Left cardiac atrium (tissue), 4 donors: ENCODE data around the gene IQCM. TPM values are rescaled to one million over a fixed set of nuclear protein-coding genes. Genes with fewer than 3 reads are reported as not detected.
"Not testable (repeated sequence)": the region's sequence is repeated elsewhere in the genome, so short reads cannot be mapped to it uniquely, and the experiment has no call there.

Source experiments
- ATAC-seq, 2 donors: fragments of 200-7000 bp; cut with Tn5 transposase; one replicate each; pipeline ENCODE4 v1.9.1; 2020; ENCODE audit warnings: mild to moderate bottlenecking in 2 of 2, moderate library complexity in 2 of 2
- DNase-seq: peaks from one replicate; pipeline ENCODE4 v3.0.0-alpha.2; 2020
- intact Hi-C, 2 donors: fragments of 100-400 bp; cut with DNase I; formaldehyde crosslinking; loops; one replicate each; pipeline versions ENCODE4 v1.14.1 to v1.15.1; 2022 to 2023
- total RNA-seq, 2 donors: library from RNA; stranded (reverse); fragmentation: NEBNext Ultra II Directional; extraction: Animal tissue kit (Norgen Biotek cat#: 25700); gene quantifications; one replicate each; pipeline ENCODE4 v1.2.1, GENCODE V29; 2021
- donor health status: DM: no; HTN: yes; CAD: no.
- donor health status: DM: no; HTN: yes; CAD: no; lungs with severe emphysema.
- donor health status: DM: yes; HTN: yes; CAD: no.
- donor health status: Dilated cardiomyopathy.

IQCM gene
- total RNA-seq, 2 donors from 2014 or later: not detected

DNA sequence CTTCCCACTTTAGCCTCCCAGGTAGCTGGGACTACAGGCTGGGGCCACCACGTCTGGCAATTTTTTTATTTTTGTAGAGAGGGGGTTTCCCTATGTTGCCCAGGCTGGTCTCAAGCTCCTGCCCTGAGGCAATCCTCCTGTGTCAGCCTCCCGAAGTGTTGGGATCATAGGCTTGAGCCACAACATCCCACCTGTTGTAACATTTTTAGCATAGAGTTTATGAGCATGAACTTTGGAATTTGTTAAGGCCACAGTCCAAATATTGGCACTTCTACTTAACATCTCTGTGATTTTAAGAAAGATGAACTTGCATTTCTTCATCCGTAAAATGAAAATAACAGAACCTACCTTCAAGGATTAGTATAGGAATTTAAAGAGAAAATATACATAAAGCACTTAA, 445.6 kb downstream of the IQCM start:
- DNase-seq: no peak
- intact Hi-C loops: loop anchor here (2.0 to 10.0 kb wide), 3 partner anchors 175 to 529 kb away; no protein-coding TSS in a partner anchor

DNA sequence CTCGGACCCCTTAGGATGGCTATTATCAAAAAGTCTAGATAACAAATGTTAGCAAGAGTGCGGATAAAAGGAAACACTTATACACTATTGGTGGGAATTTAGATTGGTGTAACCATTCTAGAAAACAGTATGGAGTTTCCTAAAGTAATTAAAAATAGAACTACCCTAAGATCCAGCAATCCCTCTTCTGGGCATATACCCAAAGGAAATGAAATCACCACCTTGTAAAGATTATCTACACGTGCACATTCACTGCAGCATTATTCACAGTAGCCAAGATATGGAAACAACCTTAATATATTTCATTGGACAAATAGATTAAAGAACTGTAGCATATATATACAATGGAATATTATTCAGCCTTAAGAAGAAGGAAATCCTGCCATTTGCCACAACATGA, 462.4 kb downstream of the IQCM start:
- DNase-seq (no peak), ATAC-seq (no peak)
- intact Hi-C loops: no loop called here

More for the DNA sequence above, 445.6 kb downstream of the IQCM start:
- no peak for ATAC-seq

DNA sequence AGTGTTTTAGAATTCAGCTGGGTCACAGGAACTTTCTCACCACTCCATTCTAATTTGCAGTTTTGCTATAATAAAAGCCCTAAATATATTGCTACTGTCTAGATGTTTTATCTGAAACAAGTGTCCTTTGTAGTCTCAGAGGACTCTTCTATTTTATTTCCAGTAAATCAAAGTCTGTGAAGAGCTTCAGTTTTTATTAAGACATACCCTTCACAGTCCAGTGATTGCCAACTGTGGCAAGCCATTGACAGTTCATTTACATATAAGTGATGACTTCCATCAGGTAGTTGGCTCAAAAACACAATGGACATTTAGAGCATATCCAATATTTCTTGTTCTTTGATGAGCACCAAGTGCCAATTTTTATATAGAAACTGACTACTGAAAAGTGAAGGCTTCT, 466.1 kb downstream of the IQCM start:
- DNase-seq (no peak), ATAC-seq (no peak)
- intact Hi-C loops: no loop called here

DNA sequence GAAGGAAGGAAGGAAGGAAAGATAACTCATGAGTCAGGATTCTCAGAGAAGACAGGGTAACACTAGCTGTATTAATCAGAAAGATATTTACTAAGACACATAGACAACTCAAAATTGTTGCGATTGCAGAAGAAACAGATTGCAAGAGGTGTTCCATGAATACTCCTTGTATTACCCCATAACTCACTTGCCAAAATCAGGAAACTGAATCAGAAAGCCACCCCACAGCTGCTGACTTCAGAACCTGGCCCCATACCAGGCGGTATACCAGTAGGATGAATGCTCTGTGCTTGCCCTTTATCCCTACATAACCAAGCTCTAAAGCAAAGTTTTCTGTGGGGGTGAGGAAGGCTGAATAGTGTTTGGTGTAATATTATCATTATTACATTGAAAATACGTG, 468.5 kb downstream of the IQCM start:
- intact Hi-C loops: no loop called here
- DNase-seq: no peak
- no peak for ATAC-seq

DNA sequence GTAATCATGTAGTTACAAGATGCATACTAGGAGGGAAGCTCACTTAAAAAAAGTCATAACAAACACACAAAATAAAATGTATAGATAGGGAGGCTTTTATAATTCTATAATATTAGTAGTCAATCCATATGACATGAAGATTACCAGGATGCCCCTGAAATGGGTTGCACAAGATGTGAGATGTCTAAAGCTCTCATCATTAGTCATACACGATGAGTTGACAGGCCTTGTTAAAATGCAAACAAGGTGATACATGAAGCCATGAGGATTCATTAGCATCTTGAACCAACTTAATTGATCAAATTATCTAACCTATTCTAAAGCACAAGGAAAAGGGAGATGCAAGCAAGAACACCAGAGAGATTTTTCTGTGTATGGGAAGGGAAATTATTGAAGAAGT, 470.2 kb downstream of the IQCM start:
- intact Hi-C loops: no loop called here
- ATAC-seq (no peak), DNase-seq (no peak)

DNA sequence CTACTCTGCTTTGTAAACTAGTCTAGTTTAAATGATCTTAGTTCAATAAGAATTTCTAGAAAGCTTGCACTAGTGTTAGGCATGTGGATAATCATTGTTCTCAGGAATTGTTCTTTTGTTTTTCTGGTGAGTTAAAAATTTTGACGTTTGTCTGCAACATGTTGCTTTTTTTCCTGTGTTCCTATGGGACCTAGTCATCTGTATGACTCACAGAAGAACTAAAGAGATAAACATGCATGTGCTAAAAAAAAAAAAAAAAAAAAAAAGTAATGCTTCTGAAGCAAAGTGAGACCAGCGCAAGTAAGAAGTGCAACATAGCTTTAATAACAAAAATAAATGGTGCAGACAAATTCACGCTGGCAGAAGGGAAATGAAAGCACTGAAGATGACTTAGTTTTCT, 471.2 kb downstream of the IQCM start:
- no peak for ATAC-seq
- DNase-seq: no peak
- intact Hi-C loops: no loop called here

DNA sequence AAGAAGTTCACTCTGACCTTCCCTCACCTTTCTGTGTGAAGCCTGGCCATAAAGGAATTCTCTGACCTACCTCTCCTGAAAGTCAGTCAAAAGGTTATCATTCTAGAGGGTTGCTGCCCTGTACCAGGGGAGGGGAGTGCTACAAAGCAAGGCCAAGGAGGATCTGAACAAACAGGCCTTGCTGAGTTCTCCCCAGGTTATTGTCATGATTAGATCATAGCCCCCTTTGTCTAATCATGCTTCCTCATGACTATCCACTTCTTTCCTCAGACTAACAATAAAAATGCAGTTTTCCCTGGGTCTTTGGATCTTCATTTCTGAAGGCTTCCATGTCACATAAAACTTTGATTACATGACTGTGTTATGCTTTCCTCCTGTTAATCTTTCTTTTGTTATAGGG, 472.0 kb downstream of the IQCM start:
- intact Hi-C loops: no loop called here
- no peak for DNase-seq
- no peak for ATAC-seq

DNA sequence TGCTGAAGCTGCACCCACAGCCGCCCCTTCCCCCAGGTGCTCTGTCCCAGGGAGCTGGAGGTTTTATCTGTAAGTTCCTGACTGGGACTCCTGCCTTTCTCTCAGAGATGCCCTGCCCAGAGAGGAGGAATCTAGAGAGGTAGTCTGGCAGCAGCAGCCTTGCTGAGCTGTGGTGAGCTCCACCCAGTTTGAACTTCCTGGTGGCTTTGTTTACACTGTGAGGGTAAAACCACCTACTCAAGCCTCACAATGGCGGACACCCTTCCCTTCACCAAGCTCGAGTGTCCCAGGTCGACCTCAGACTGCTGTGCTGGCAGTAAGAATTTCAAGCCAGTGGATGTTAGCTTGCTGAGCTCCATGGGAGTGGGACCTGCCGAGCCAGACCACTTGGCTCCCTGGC, 474.5 kb downstream of the IQCM start:
- DNase-seq, ATAC-seq, intact Hi-C loops: not testable (repeated sequence)

DNA sequence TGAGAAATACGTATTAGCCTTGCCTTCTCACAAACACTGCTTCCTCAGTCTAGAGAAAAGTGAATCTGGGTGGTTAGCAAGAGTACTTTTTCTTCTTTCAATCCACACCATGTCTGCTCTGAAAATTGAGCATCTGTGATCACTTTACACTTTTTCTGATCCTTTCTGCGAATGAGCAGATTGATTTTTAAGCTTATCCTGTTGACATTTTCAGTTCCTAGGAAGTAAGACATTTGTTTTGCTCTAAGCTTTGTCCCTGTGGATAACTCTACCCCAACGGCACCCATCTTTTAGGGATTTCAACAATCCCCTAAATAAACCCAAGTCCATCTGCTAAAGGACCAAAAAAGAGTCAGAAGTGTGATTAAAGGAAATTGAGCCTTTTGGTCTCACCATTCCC, 487.5 kb downstream of the IQCM start:
- DNase-seq (no peak), ATAC-seq (no peak)
- intact Hi-C loops: no loop called here

DNA sequence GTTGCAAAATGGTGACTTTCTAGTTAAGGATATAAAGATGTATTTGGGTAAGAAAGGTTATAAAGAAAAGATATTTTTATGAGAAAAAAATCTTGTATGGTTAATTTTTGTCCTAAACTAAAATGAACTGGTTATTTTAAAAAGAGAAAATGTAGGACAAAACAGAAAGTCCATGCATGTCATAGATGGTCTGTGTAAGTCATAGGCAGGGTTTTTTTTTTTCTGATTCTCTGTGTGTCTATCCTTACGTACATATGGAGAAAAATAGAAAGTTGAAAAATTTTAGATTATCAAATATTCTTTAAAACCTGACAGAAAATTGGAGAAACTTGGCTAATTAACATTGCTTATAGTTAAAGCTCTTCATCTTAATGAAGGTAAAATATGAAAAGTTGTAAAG, 493.4 kb downstream of the IQCM start:
- DNase-seq (no peak), ATAC-seq (no peak)
- intact Hi-C loops: no loop called here

DNA sequence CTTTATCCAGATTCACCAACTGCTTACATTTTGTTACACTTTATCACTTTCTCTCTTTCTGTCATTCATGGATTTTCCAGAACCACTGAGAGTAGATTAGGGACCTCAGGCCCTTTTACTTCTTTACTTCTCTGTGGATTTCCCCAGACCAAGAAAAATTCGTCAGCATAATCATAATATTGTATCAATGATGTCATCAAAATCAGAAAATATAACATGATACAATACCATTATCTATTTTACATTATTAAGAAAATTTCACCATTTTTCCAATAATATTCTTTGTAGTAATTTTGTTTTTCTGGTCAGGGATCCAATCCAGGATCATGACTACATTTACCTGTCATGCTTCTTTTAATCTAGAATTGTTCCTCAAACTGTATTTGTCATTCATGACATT, 494.2 kb downstream of the IQCM start:
- intact Hi-C loops: no loop called here
- no peak for DNase-seq
- no peak for ATAC-seq

DNA sequence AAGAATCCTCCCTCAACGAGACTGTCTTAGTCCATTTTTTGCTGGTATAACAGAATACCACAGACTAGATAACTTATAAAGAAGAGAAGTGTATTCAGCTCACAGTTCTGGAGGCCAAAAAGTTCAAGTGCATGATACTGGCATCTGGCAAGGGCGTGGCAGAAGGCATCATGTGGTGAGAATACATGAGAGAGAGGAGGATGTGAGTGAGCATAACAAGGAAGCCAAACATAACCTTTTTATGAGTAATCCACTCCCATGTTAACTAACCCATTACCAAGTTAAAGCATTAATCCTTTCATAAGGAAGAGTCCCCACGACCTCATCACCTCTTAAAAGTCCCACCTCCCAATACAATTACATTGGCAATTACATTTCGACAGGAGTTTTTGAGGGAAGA, 504.6 kb downstream of the IQCM start:
- intact Hi-C loops: no loop called here
- no peak for ATAC-seq
- DNase-seq: no peak

DNA sequence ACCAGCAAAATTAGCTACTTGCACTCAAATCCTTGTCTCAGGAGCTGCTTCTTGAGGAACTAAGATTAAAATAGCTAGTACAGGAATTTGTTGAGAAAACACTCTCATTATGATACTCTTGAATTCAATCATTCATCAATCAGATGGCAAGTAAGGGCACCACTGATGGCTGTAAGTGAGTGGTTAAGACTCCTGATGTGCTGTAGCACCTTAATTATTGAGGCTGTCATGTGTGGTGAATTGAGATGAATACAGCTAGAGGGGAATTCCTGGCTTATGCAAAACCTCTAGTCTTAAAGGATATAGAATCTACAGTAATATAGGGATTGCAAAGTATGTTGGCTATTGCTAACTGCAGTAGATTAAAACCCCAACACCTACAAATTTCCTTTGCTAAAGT, 509.1 kb downstream of the IQCM start:
- intact Hi-C loops: no loop called here
- DNase-seq (no peak), ATAC-seq (no peak)
